HepG2 (cell line): ENCODE results near the gene ZMYND10. TPM values are rescaled to one million over a fixed set of nuclear protein-coding genes. Genes with fewer than 3 reads are reported as not detected.
A peak's percentile ranks its signal among the peaks of the same experiment; 100 is the strongest.

Experiments used
- POLR2AphosphoS5 ChIP-seq: IDR thresholded peaks from 2 replicates; pipeline ENCODE4 v1.6.1; 2012; ENCODE audit warnings: low read depth, low read length
- STAG1 ChIP-seq: sonication (generic); formaldehyde crosslinking; IDR thresholded peaks from 2 replicates; pipeline ENCODE4 v1.4.0; 2020; ENCODE audit warnings: missing genetic modification reagents
- ZFX ChIP-seq: sonication (generic); formaldehyde crosslinking; IDR thresholded peaks from 2 replicates; pipeline ENCODE4 v1.4.0; 2020; ENCODE audit warnings: mild to moderate bottlenecking, low read depth, missing genetic modification reagents, moderate library complexity
- ZNF10 ChIP-seq: sonication (generic); formaldehyde crosslinking; IDR thresholded peaks from 2 replicates; pipeline ENCODE4 v1.4.0; 2020; ENCODE audit warnings: mild to moderate bottlenecking, low read depth, missing genetic modification reagents, borderline replicate concordance
- polyA plus RNA-seq, 8 experiments: library from polyadenylated mRNA; depleted of rRNA in 3 of 8; stranded (reverse) in 7 of 8; unstranded in 1 of 8; fragments of >200 nt; fragmentation: Illumina TruSeq in 4 of 8; extraction: Trizol in 4 of 8; gene quantifications; 2 replicates each; pipeline versions ENCODE4 v1.2.1 to v1.2.3, GENCODE V29; 2011 to 2016; ENCODE audit warnings: low read depth in 4 of 8, missing spikeins in 1 of 8, mixed read lengths in 1 of 8; ENCODE audit not compliant: insufficient read depth in 1 of 8
- total RNA-seq, 5 experiments: library from RNA; depleted of rRNA; stranded (reverse); fragments of >200 nt; fragmentation: Illumina TruSeq; extraction: Trizol; gene quantifications; 2 replicates each; pipeline ENCODE4 v1.2.3, GENCODE V29; 2016; ENCODE audit warnings: low read depth in 1 of 5
- TF ChIP-seq, protein P1 (sequence below): IDR thresholded peaks from 2 replicates; pipeline ENCODE4 v1.6.1; 2016; ENCODE audit warnings: low read depth
- TF ChIP-seq, protein P2 (sequence below): sonication (generic); formaldehyde crosslinking; IDR thresholded peaks from 2 replicates; pipeline ENCODE4 v1.4.0; 2020; ENCODE audit warnings: missing genetic modification reagents, borderline replicate concordance
- TF ChIP-seq, protein P3 (sequence below): fragments of 450-650 bp; IDR thresholded peaks from 2 replicates; pipeline ENCODE4 v1.6.1; 2017
- TF ChIP-seq, protein P4 (sequence below): sonication (generic); formaldehyde crosslinking; IDR thresholded peaks from 2 replicates; pipeline ENCODE4 v1.5.0; 2020; ENCODE audit warnings: mild to moderate bottlenecking, missing genetic modification reagents, moderate library complexity

ZMYND10 gene
- total and polyA plus RNA-seq, 2 of the 13 experiments (the other 11 are each of a cell fraction or from before 2014, with no cell fraction given): 0.60 to 0.74 TPM

DNA sequence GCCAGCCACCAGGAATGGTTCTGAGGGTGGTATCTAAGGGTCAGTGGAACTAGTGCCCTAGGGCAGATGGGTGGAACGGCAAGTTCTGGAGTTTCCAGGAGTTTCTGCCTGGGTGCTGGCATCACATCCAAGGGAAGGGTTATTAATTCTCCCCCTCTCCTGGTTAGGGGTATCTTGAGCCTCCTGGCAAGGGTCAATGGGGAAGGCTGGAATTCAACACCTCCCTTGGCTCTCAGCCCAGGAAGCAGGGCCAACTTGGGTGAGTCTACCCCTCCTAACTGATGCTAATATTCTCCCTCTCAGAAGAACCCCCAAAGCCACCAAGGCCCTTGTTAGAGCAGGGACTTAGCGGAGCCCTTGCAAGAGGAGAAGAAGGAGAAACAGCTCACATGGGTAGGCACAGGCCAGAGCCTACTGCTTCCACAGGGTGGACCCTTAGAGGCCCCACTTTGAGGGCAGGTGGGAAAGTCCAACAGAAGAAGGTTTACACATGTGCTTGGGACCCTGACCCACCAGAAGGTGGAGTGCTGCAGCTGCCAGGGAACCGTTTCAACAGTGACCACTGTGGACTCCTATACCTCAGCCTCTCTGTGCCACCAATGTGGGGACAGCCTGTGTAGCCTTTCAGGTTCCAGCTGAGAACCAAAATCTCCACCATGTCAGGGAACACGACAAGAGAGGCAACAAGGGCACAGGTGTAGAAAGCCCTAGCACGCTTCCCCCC, 10.5 kb upstream of the ZMYND10 start (continued):
- TF ChIP-seq, protein P1, sequence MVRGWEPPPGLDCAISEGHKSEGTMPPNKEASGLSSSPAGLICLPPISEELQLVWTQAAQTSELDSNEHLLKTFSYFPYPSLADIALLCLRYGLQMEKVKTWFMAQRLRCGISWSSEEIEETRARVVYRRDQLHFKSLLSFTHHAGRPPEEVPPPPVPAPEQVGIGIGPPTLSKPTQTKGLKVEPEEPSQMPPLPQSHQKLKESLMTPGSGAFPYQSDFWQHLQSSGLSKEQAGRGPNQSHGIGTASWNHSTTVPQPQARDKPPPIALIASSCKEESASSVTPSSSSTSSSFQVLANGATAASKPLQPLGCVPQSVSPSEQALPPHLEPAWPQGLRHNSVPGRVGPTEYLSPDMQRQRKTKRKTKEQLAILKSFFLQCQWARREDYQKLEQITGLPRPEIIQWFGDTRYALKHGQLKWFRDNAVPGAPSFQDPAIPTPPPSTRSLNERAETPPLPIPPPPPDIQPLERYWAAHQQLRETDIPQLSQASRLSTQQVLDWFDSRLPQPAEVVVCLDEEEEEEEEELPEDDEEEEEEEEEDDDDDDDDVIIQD: no peak
- TF ChIP-seq POLR2AphosphoS5 (no peak), ZNF10 (CRISPR knock-in tag) (no peak), ZFX (CRISPR knock-in tag) (peak; percentile 29; the same call in 1 of the 2 replicates), STAG1 (CRISPR knock-in tag) (peak; percentile 20; the same call in 1 of the 2 replicates)
- TF ChIP-seq, protein P2, sequence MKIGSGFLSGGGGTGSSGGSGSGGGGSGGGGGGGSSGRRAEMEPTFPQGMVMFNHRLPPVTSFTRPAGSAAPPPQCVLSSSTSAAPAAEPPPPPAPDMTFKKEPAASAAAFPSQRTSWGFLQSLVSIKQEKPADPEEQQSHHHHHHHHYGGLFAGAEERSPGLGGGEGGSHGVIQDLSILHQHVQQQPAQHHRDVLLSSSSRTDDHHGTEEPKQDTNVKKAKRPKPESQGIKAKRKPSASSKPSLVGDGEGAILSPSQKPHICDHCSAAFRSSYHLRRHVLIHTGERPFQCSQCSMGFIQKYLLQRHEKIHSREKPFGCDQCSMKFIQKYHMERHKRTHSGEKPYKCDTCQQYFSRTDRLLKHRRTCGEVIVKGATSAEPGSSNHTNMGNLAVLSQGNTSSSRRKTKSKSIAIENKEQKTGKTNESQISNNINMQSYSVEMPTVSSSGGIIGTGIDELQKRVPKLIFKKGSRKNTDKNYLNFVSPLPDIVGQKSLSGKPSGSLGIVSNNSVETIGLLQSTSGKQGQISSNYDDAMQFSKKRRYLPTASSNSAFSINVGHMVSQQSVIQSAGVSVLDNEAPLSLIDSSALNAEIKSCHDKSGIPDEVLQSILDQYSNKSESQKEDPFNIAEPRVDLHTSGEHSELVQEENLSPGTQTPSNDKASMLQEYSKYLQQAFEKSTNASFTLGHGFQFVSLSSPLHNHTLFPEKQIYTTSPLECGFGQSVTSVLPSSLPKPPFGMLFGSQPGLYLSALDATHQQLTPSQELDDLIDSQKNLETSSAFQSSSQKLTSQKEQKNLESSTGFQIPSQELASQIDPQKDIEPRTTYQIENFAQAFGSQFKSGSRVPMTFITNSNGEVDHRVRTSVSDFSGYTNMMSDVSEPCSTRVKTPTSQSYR (CRISPR knock-in tag): no peak
- TF ChIP-seq, protein P3, sequence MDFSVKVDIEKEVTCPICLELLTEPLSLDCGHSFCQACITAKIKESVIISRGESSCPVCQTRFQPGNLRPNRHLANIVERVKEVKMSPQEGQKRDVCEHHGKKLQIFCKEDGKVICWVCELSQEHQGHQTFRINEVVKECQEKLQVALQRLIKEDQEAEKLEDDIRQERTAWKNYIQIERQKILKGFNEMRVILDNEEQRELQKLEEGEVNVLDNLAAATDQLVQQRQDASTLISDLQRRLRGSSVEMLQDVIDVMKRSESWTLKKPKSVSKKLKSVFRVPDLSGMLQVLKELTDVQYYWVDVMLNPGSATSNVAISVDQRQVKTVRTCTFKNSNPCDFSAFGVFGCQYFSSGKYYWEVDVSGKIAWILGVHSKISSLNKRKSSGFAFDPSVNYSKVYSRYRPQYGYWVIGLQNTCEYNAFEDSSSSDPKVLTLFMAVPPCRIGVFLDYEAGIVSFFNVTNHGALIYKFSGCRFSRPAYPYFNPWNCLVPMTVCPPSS: no peak
- TF ChIP-seq, protein P4, sequence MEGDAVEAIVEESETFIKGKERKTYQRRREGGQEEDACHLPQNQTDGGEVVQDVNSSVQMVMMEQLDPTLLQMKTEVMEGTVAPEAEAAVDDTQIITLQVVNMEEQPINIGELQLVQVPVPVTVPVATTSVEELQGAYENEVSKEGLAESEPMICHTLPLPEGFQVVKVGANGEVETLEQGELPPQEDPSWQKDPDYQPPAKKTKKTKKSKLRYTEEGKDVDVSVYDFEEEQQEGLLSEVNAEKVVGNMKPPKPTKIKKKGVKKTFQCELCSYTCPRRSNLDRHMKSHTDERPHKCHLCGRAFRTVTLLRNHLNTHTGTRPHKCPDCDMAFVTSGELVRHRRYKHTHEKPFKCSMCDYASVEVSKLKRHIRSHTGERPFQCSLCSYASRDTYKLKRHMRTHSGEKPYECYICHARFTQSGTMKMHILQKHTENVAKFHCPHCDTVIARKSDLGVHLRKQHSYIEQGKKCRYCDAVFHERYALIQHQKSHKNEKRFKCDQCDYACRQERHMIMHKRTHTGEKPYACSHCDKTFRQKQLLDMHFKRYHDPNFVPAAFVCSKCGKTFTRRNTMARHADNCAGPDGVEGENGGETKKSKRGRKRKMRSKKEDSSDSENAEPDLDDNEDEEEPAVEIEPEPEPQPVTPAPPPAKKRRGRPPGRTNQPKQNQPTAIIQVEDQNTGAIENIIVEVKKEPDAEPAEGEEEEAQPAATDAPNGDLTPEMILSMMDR (CRISPR knock-in tag): peak; percentile 52
